CD1c-positive myeloid dendritic cell (primary cell): Measurements from ENCODE around the gene SEMA5B.

Experiments used
- DNase-seq: peaks from one replicate; pipeline ENCODE4 v3.0.0-alpha.2; 2016; ENCODE audit errors: extremely low spot score

Gene SEMA5B, protein sequence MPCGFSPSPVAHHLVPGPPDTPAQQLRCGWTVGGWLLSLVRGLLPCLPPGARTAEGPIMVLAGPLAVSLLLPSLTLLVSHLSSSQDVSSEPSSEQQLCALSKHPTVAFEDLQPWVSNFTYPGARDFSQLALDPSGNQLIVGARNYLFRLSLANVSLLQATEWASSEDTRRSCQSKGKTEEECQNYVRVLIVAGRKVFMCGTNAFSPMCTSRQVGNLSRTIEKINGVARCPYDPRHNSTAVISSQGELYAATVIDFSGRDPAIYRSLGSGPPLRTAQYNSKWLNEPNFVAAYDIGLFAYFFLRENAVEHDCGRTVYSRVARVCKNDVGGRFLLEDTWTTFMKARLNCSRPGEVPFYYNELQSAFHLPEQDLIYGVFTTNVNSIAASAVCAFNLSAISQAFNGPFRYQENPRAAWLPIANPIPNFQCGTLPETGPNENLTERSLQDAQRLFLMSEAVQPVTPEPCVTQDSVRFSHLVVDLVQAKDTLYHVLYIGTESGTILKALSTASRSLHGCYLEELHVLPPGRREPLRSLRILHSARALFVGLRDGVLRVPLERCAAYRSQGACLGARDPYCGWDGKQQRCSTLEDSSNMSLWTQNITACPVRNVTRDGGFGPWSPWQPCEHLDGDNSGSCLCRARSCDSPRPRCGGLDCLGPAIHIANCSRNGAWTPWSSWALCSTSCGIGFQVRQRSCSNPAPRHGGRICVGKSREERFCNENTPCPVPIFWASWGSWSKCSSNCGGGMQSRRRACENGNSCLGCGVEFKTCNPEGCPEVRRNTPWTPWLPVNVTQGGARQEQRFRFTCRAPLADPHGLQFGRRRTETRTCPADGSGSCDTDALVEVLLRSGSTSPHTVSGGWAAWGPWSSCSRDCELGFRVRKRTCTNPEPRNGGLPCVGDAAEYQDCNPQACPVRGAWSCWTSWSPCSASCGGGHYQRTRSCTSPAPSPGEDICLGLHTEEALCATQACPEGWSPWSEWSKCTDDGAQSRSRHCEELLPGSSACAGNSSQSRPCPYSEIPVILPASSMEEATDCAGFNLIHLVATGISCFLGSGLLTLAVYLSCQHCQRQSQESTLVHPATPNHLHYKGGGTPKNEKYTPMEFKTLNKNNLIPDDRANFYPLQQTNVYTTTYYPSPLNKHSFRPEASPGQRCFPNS

DNA sequence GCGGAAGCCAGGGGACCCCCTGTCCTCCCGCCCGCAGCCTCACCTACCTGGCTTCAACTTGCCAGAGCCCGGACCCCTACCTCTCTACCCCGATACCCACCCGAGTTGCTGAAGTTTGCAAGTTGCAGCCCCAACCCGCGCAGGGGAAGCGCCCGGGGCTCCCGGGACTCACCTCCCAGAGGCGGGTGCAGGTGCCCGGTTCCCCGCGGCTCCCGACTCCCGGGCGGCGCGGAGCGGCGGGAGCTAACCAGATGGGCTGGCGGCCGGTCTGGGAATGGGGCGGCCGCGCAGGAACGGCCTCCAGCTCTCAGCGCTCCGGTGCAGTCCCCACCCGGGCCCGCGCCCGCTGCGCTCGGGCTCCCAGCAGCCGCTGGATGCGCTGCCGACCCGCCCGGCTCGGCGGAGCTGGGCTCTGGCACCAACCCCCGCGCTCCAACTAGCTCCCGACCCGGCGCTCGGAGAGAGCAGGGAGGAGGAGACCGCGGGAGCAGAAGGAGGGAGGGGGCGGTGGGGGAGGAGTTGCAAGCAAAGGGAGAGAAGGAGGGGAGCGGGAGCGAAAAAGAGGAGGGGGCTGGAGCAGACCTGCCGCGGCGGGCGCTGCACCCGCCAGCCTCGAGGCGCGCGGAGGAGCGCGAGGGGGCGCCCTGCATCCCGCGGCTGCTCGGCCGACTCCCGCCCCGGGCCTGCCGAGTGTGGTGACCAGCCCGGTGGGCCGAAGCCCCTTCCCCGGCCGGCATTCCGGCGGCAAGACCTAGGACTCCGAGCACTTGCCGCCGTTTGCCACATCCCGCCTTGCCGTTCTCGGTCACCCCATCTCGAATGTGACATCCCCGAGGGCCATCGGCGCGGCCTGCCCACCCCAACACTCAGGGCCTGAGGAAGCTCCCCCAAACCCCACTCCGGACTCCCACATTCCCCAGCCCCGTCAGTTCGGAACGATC, at the start of gene SEMA5B:
Gene SEMA5B (minus strand): TSS at position 472 of the 941 bp plus-strand sequence. CDS start 66,500 bp downstream, outside the sequence.
- DNase-seq: peak; percentile 11

DNA sequence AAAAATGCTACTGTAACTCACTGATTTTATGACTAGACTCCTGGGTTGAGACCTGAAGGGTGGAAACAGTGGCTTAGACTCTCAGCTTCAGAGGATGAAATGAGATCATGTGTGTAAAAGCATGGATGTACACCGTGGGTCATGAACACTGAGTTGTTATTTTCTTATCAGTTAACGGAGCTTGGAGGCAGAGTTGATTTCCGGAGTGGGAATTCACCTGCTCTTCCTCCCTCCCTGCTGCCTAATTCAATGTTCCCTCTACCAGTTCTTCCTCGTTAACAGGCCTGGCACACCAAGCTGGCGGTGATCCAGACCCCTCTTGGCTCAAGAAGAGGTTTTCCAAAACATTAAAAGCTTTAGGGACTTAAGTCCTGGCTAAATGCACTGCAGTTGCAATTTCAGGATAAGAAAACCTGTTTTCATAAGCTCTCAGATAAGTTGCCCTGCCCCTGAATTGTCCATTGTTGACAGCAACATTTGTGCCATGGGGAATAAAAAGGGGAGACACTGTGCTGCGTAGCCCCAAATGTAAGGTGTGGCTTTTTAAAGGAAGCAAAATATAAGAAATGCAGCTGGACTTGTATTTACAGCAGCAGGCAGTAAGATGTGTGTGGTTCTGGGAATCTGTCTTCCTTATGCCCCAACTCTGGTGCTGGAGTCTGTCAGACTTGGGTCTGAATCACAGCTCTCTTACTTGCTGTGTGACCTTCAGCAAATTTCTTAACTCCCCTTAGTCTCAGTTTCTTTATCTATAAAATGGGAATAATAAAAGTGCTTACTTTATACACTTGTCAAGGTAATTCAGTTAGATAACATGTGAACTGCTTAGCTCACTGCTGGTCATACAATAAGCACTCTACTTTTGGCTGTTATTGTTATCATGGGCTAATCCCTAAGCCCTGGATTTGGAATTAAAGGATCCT, 49.2 kb upstream of the SEMA5B start:
- DNase-seq: no peak

- DNase-seq: no peak
These were observed 48.5 kb upstream of the SEMA5B start for GRCh38 chr3:123076112-123076495.

DNA sequence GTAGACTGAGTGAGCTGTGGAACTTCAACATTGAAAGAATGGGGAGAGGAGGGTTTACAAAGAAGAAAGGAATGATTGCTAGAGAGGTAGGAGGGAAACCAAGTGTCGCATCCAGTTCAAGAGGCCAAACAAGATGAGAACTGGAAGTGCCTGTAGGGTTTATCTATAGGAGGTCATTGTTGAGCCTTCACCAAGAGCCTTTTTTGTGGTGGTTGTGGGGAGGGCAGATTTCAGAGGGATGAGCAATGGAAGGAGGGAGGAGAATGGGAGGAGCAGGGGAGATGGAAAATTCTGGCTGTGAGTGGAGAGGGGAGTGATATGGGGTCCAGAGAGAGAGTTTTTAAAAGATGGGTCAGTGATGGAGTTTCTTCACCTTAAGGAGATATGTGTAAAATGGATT, 47.8 kb upstream of the SEMA5B start:
- no peak for DNase-seq

DNA sequence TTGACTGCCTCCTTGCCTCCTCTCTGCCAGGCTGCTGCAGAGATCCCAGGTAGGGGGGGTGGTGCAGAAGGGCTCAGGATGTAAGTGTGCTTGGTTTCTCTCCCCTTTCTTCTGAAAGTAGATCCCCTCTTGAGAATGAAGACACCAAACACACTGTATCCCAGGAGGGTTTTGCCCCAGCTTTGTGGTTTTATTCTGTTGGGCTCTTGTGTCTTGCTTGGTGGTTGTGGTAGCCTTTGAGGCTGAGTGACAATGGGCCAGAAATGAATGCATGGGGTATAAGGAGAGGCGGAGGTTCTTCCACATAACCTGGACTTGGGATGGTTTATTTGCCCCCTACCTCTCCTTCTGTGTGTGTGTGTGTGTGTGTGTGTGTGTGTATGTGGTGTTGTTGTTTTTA, 45.0 kb upstream of the SEMA5B start:
- no peak for DNase-seq

DNA sequence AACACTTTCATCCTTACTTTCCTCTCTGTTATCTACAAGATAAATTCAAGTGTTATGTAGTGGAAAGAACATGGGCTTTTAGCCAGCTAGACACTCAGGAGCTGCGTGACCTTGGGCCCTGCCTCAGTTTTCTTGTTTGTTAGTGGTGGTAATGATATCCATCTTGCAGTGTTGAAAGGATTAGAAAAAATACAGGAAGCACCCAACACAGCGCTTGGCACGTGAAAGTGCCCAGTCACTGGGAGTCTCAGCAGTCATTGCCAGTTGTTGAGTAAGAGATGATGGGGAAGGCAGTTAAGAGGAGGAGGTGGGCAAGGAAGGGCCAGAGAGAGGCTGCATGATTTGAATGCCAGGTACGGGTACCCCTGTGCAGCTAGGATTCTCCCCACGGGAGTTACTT, 44.6 kb upstream of the SEMA5B start:
- peak; percentile 18 for DNase-seq

GRCh38 chr3:123071581-123071980, 44.0 kb upstream of the SEMA5B start:
- no peak for DNase-seq

- DNase-seq: no peak
These were observed 43.6 kb upstream of the SEMA5B start for GRCh38 chr3:123071146-123071545.

- DNase-seq: no peak
These were observed 42.9 kb upstream of the SEMA5B start for GRCh38 chr3:123070510-123070909.

GRCh38 chr3:123068601-123069381, 41.2 kb upstream of the SEMA5B start:
- DNase-seq: no peak

DNA sequence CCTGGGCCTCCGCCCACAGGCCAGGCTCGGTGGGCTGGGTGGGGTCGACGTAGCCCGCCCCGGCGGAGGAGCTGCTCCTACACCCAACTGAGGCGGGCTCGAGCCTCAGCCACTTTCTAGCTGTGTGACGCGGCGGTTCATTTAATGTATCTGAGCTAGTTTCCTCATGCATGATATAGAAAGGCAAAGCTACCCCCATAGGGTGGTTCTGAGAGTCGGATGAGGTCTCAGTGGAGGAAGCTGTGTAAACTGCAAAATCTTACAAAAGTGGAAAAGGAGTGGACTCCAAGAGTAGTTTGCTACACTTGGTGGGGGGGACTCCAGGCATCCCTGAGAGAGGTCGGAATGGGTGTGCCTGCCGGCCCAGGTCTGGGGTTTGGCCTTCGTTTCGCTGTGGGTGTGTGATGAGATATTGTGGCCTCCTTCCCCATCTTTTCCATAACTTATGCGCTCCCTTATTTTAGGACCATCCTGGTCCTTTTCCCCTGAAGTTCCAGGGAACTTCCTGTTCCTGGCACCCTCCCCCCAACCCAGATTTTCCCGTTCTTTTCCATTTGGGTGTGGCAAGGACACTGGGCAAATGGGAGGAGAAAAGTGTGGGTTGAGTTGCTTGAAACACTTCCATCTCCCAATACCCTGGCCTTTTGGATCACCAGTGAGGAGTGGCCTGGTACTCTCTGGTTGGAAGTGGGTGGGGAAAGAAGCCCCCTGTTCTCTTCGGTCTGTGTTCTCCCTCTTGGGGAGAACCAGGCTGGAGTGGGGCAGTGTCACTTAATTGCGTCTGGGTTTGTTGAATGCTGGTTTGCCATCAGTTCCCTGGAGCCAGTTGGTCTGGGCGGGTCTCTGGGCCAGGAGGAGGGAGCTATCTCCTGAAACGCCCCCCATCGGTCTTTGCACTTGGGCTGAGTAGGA, 40.4 kb upstream of the SEMA5B start:
- peak; percentile 7 for DNase-seq

GRCh38 chr3:123066896-123067688, 39.5 kb upstream of the SEMA5B start, which contains the start of gene PDIA5:
PDIA5 (plus strand) TSS chr3:123067025; CDS start chr3:123067165, 140 bp downstream.
- DNase-seq: peak; percentile 80

DNA sequence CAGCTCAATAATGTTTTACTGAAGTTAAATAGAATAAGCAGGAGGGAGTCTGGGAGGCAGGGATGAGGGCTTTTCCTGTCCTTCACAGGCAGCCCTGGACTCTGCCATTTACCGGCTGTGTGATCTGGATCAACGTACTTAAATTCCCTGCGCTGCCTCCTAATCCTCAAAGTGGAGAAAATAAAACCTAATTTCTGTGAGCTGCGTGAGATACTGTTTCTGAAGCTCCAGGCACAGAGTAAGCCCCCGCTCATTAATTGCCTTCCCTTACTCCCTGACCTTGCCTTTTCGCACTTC, 39.0 kb upstream of the SEMA5B start:
- DNase-seq: no peak

- DNase-seq: no peak
These were observed 37.4 kb upstream of the SEMA5B start for GRCh38 chr3:123064914-123065313.

DNA sequence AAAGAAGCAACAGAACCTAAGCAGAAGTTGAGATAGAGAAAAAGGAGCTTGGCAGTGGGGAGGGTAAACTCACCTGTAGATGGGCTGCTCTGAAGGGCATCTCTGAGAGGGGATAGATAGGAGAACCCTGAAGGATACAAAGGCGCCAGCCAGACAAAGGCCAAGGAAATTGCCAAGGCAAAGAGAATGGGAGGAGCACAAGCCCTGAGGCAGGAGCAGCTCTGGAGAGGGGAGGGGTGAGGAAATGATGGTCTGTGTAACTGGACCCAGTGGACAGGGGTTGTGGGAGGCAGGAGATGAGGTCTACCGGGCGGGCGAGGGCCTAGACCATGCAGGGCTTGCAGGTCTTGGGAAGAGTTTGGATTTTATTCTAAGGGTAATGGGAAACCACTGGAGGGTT, 36.9 kb upstream of the SEMA5B start:
- DNase-seq: no peak

DNA sequence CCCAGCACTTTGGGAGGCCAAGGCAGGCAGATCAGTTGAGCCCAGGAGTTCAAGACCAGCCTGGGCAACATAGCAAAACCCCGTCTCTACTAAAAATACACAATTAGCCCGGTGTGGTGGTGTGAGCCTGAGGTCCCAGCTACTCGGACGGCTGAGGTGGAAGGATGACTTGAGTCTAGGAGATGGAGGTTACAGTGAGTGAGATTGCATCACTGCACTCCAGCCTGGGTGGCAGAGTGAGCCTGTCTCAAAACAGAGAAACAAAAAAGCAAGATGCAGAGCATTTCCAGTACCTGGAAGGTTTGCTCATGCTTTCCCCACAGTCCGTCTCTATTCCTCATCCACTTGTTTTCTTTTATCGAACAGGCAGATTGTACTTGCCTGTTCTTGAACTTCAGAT, 35.5 kb upstream of the SEMA5B start:
- no peak for DNase-seq

GRCh38 chr3:123061856-123062255, 34.3 kb upstream of the SEMA5B start:
- DNase-seq: no peak
